Colonic mucosa (tissue), 4 donors: ENCODE measurements around the gene ELK1. TPM values are rescaled to one million over a fixed set of nuclear protein-coding genes. Genes with fewer than 3 reads are reported as not detected.
"Not testable (repeated sequence)": the region's sequence is repeated elsewhere in the genome, so short reads cannot be mapped to it uniquely, and the experiment has no call there.

Experiments
- DNase-seq: peaks from one replicate; pipeline ENCODE4 v3.0.0-alpha.2; 2020
- H3K27ac ChIP-seq: fragments of 200-600 bp; one replicate; pipeline ENCODE4 v1.8.0; 2021
- H3K27me3 ChIP-seq: fragments of 200-600 bp; one replicate; pipeline ENCODE4 v1.8.0; 2021
- H3K36me3 ChIP-seq: fragments of 200-600 bp; one replicate; pipeline ENCODE4 v1.8.0; 2021
- H3K4me1 ChIP-seq: fragments of 200-600 bp; one replicate; pipeline ENCODE4 v1.8.0; 2021; ENCODE audit warnings: mild to moderate bottlenecking
- H3K4me3 ChIP-seq: fragments of 200-600 bp; one replicate; pipeline ENCODE4 v1.8.0; 2021
- H3K9ac ChIP-seq, 2 donors: one replicate each; pipeline ENCODE4 v1.7.0; 2013; ENCODE audit warnings: control low read depth in 2 of 2, low read depth in 2 of 2, low read length in 2 of 2
- H3K9me3 ChIP-seq: fragments of 200-600 bp; one replicate; pipeline ENCODE4 v1.8.0; 2021
- intact Hi-C: fragments of 100-400 bp; cut with DNase I; formaldehyde crosslinking; loops from one replicate; pipeline ENCODE4 v1.14.1; 2022
- total RNA-seq, 2 donors: library from RNA; stranded (reverse); fragmentation: NEBNext Ultra II Directional in 1 of 2; extraction: Animal tissue kit (Norgen Biotek cat#: 25700) in 1 of 2; gene quantifications; one replicate each; pipeline ENCODE4 v1.2.1, GENCODE V29; 2021
- TF ChIP-seq, protein P1 (sequence below): fragments of 200-600 bp; IDR thresholded peaks from one replicate; pipeline ENCODE4 v1.8.0; 2022; ENCODE audit warnings: antibody characterized with exemption, mild to moderate bottlenecking
- donor health status: healthy.
- donor health status: DM: no; HTN: no; CAD: no.
- donor health status: DM: no; HTN: no; CAD: no.

Gene ELK1
- total RNA-seq, 2 donors from 2014 or later, result 26.7 to 31.0 TPM

DNA sequence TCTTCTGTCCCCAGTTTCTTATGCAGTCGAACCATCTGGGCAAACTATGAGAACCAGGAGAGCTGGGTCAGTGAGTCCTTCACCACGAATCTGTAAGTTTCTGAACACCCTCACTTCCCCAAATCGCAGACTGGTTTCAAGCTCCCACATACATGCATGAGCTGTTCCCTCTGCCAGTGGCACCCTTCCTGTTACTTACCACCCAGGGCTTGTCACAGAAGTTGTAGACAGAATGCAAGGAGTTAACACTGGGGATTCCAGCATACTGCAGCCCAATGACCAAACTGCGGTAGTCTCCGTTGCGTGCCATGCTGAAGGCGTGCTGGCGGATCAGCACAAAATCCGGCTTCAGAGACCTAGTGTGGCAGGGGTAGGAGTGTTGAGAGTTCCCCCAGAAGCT, 45.3 kb downstream of the ELK1 start:
- no peaks in the 10 kb centered on the region for H3K9me3 ChIP-seq
- TF ChIP-seq, protein P1, sequence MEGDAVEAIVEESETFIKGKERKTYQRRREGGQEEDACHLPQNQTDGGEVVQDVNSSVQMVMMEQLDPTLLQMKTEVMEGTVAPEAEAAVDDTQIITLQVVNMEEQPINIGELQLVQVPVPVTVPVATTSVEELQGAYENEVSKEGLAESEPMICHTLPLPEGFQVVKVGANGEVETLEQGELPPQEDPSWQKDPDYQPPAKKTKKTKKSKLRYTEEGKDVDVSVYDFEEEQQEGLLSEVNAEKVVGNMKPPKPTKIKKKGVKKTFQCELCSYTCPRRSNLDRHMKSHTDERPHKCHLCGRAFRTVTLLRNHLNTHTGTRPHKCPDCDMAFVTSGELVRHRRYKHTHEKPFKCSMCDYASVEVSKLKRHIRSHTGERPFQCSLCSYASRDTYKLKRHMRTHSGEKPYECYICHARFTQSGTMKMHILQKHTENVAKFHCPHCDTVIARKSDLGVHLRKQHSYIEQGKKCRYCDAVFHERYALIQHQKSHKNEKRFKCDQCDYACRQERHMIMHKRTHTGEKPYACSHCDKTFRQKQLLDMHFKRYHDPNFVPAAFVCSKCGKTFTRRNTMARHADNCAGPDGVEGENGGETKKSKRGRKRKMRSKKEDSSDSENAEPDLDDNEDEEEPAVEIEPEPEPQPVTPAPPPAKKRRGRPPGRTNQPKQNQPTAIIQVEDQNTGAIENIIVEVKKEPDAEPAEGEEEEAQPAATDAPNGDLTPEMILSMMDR, result no peak
- DNase-seq, result no peak
- no peak overlapping the region for H3K9ac ChIP-seq
- H3K36me3 ChIP-seq, result no peaks in the 10 kb centered on the region
- no peak overlapping the region for H3K27ac ChIP-seq
- intact Hi-C loops, result no loop called here
- H3K4me1 ChIP-seq, result no peaks in the 10 kb centered on the region
- no peaks in the 10 kb centered on the region for H3K27me3 ChIP-seq
- H3K4me3 ChIP-seq, result no peak overlapping the region

DNA sequence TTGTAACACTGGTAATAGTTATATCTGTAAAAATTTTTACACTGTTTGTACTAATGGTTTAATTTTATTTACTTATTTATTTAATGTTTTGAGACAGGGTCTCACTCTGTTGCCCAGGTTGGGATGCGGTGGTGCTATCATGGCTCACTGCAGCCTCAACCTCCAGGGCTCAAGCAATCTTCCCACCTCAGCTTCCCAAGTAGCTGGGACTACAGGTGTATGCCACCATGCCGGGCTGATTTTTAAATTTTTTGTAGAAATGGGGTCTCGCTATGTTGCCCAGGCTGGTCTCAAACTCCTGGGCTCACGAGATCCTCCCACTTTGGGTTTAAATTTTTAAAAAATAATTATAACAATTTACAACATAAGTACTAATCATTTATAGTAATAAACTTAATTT, 47.2 kb downstream of the ELK1 start:
- H3K4me3 ChIP-seq, H3K36me3 ChIP-seq, intact Hi-C loops, H3K9ac ChIP-seq, H3K27ac ChIP-seq, H3K4me1 ChIP-seq, DNase-seq, H3K9me3 ChIP-seq, H3K27me3 ChIP-seq: not testable (repeated sequence)

DNA sequence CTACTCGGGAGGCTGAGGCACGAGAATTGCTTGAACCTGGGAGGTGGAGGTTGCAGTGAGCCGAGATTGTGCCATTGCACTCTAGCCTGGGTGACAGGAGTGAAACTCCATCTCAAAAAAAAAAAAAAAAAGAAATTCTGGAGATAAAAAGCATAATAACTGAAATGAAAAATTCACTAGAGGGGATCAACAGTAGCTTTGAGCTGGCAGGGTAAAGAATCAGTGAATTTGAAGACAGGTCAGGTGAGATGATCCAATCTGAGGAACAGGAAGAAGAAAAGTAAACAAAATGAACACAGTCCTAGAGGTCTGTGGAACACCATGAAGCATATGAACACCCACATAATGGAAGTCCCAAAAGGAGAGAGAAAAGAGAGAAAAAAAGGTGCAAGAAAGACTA, 53.1 kb downstream of the ELK1 start:
- TF ChIP-seq, protein P1, result no peak
- H3K27me3 ChIP-seq, result no peaks in the 10 kb centered on the region
- no peaks in the 10 kb centered on the region for H3K36me3 ChIP-seq
- H3K4me1 ChIP-seq, result no peaks in the 10 kb centered on the region
- no peak overlapping the region for H3K27ac ChIP-seq
- no peaks in the 10 kb centered on the region for H3K9me3 ChIP-seq
- intact Hi-C loops, result no loop called here
- H3K4me3 ChIP-seq, result no peak overlapping the region
- no peak overlapping the region for H3K9ac ChIP-seq
- no peak for DNase-seq

DNA sequence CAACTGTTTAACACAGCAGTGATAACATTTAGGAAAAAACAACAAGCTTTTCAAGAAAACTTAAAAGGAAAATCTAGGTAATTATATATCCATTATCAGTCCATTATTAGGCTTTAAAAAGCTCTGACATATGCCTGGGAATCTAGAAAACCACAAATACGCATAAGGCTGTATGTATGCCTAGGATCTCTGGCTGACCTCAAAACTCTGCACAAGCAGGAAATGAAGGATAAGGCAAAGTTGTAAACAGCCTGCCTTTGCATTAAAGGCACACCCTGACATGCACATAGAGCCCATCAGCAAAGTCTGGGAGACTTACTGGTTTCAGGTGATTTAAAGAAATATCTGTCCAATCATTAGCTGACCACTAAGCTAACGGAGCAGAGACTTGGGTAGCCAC, 54.1 kb downstream of the ELK1 start:
- H3K9me3 ChIP-seq, result no peaks in the 10 kb centered on the region
- intact Hi-C loops, result no loop called here

DNA sequence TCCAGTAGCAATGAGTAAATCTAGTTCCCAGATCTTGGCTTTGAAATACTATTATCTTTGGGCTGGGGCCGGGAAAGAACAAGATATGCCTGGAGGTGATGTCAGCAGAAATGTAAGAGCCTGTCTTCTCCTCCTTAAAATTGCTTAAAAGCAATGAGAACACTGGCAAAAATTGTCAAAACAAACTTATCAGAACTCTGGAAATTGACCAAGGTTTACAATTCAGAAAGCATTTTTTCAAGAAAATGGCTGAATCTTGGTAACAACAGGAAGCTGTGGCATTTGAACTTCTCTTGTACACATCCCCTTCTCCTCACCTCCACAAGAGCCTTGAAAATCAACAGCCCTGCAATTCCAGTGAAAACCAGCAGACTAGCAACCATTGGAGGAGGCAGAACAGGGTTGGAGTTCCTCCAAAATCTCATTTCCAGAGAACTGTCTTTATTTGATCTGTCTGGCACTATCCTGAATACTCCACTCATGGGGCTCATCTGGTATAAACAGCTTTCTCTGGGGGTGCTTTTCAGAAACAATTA, 54.6 kb downstream of the ELK1 start:
- intact Hi-C loops, result no loop called here
- Histone ChIP-seq H3K4me1 (no peaks in the 10 kb centered on the region), H3K9ac (no peak overlapping the region), H3K27ac (no peak overlapping the region), H3K9me3 (no peaks in the 10 kb centered on the region), H3K36me3 (no peaks in the 10 kb centered on the region), H3K27me3 (no peaks in the 10 kb centered on the region), H3K4me3 (no peak overlapping the region)
- TF ChIP-seq, protein P1, result no peak
- DNase-seq, result no peak

More for the DNA sequence above, 54.1 kb downstream of the ELK1 start:
- DNase-seq, result no peak
- TF ChIP-seq, protein P1, result no peak
- Histone ChIP-seq H3K4me3 (no peak overlapping the region), H3K9ac (no peak overlapping the region), H3K27ac (no peak overlapping the region), H3K4me1 (no peaks in the 10 kb centered on the region), H3K36me3 (no peaks in the 10 kb centered on the region), H3K27me3 (no peaks in the 10 kb centered on the region)

DNA sequence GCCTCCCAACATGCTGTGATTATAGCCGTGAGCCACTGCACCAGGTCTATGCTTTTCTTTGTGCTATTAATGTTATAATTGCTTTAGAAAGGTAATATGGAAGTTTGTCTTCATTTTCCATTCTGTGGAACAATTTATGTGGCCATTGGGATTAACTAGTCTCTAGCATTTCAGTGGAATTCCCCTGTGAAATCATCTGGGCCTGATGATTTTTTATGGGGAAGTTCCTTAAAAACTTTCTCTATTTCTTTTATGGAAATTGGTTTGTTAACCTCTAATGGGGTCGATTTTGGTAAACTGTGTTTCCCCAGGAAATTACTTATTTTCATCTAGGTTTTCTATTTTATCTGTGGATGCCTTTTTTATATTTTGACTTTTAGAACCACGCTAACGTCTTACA, 56.8 kb downstream of the ELK1 start:
- intact Hi-C loops, result no loop called here
- Histone ChIP-seq H3K36me3 (no peaks in the 10 kb centered on the region), H3K27me3 (no peaks in the 10 kb centered on the region), H3K9me3 (no peaks in the 10 kb centered on the region), H3K27ac (no peak overlapping the region), H3K4me3 (no peak overlapping the region), H3K9ac (no peak overlapping the region), H3K4me1 (no peaks in the 10 kb centered on the region)
- DNase-seq, result no peak
- TF ChIP-seq, protein P1, result no peak
